ENCODE data around the gene FMOD. TPM values are rescaled to one million over a fixed set of nuclear protein-coding genes. Genes with fewer than 3 reads are reported as not detected.

Gene FMOD
- total RNA-seq, 1 experiment from 2014 or later, result not detected

DNA sequence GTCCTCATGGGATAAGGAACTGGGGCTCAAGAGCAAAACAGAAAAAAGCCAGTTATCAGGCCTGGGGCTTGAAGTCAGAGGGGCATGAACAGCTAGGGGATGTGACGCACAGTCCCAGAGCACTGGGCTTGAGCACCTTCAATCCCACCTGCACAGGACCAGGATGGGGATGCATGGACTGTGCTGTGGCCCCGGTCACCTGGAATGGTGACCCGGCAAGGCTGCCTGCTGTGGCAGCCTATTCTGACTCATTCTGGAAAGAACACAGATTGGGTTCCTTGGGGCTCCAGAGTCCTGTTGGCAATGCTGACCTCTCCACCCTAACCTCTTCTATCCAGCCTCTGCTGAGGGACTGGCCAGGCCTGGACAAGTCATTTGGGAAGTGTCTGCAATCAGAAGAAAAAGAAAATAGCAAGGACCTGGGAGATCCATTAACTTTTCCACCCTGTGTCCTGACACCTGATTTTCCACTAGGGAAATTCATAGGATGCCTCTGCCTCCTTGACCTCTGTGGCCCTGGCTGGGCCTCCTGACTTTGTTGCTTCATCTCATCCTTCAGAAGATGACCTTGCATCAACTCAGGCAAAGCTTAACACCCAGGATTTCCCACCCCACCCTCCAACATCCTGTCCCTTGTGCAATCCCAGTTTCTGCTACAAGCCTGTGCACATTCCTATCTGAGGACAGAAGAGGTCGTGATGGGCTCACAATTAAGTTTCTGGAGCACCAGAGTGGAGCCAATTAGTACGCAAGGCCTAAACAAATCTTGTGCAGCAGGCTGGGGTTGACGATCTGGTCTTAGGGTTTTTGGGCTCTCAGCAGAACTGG, 17.9 kb upstream of the FMOD start:
- no peak for DNase-seq
- Histone ChIP-seq H3K36me3 (replicated peaks; ENCODE audit: control insufficient read depth, insufficient read depth, low read length) (no peaks in the 10 kb centered on the region), H3K4me3 (ENCODE audit: insufficient read depth, low read depth, low read length) (no peak overlapping the region), H3K27me3 (ENCODE audit: control insufficient read depth, insufficient read depth, low read length) (no peaks in the 10 kb centered on the region; the same call in 1 of the 2 replicates)

DNA sequence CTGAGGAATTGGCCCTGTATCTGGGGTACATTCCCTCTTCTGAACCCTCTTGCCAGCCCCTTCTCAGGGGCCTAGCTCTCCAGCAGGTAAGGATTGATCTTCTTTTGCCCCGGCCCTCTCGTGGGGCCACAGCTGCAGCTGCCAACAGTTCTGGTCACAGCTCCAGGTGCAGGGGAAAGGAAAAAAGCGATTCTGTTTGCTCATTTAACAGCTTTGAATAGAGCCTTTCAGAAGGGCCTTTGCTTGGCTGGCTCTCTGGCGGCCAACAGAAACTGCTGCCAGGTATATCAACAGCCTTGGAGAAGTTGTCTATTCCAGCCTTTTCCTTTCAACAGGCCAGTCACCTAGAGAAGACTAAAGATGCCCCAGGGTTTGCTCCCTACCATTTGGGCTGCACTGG, 16.1 kb upstream of the FMOD start:
- H3K36me3 ChIP-seq (replicated peaks; ENCODE audit: control insufficient read depth, insufficient read depth, low read length), result no peaks in the 10 kb centered on the region
- H3K27me3 ChIP-seq (ENCODE audit: control insufficient read depth, insufficient read depth, low read length), result no peaks in the 10 kb centered on the region
- no peak overlapping the region for H3K4me3 ChIP-seq (ENCODE audit: insufficient read depth, low read depth, low read length)
- no peak for DNase-seq

DNA sequence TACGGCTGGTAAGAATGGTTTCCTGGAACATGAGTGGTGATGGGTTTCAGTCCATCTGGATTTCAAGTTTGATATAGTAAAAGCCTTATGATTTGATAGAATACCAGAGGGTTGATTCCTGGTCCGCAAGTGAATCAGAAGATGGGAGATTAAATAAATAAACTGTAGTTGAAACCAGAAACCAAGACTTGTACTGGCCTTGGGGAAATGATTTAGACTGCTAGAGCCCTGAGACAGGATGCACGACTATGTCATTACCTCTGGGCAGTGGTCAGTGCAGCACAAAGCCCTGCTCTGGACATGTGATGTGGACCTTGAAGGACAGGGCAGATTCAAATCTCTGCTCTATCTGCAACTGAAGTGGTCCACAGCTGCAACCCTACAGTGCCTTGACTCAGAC, 15.6 kb upstream of the FMOD start:
- Histone ChIP-seq H3K27me3 (ENCODE audit: control insufficient read depth, insufficient read depth, low read length) (no peaks in the 10 kb centered on the region), H3K36me3 (replicated peaks; ENCODE audit: control insufficient read depth, insufficient read depth, low read length) (no peaks in the 10 kb centered on the region), H3K4me3 (ENCODE audit: insufficient read depth, low read depth, low read length) (no peak overlapping the region)
- DNase-seq, result no peak

DNA sequence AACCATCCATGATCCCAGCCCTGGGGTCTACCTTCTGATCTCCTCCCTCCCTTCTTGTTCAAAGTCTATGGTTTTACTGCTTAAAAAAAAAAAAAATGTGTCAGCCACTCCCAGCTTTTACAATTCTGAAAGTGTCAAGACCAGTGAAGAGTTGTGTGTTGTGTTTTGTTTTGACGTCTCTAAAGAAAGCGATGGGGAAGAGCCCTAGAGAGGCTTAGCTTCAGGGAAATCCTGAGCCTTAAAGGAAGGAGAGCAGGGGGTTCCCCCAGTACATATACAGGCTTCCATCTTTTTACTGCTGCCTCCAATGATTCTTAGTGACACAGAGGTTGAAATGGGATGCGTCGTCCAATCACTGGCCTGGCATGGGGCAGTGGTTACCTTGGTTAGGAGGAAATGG, 13.9 kb upstream of the FMOD start:
- DNase-seq, result no peak
- Histone ChIP-seq H3K36me3 (replicated peaks; ENCODE audit: control insufficient read depth, insufficient read depth, low read length) (no peaks in the 10 kb centered on the region), H3K27me3 (ENCODE audit: control insufficient read depth, insufficient read depth, low read length) (peaks cover 3% of the 10 kb centered on the region; the same call in 1 of the 2 replicates), H3K4me3 (ENCODE audit: insufficient read depth, low read depth, low read length) (no peak overlapping the region)

DNA sequence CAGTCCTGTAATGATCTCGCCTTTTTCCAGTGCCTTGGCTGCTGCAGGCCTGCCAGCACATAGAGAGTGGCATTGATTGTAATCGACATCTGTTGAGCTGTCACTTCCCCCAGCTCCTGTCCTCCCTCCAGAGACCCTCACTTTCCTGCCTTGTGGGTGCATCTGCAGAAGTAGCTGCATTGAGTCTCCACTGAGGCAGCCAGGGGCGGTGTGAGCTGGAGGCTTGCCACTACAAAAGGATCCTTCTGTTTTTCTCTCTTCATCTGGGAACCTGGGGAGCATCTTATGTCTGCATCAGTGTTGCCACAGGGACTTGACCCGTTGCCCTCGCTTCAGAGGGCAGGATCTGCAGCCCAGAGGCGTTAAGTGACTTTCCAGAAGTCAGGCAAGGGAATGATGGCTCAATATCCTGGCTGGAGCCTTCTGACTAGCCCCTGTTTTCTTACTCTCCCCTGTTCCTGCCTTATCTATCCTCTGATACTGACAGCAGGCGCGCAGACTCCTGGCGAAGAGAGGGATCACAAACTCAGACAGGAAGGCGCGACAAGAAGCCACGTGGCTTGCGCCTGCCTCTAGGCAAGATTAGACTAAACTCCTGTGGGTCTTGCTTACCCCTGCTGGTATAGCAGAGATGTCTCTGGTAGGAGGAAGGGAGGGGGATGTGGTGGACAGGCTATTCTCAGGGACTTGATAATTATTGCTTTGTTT, 13.3 kb upstream of the FMOD start:
- Histone ChIP-seq H3K4me3 (ENCODE audit: insufficient read depth, low read depth, low read length) (no peak overlapping the region), H3K27me3 (ENCODE audit: control insufficient read depth, insufficient read depth, low read length) (peaks cover 5% of the 10 kb centered on the region), H3K36me3 (replicated peaks; ENCODE audit: control insufficient read depth, insufficient read depth, low read length) (no peaks in the 10 kb centered on the region)
- DNase-seq, result no peak

DNA sequence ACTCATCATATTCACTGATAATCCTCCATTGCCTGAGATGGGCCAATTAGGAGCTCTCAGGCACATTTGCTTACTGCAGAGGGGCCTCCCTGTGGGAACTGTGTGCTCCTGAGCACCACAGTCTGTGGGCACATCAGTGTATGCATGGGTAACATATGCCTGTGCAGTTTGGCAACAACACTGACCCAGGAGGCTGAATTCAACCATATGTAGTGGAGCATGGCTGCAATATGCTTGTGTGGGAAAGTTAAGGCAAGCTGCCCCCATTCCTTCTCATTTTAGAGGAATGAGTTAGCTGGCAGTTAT, 11.8 kb upstream of the FMOD start:
- H3K36me3 ChIP-seq (replicated peaks; ENCODE audit: control insufficient read depth, insufficient read depth, low read length), result no peaks in the 10 kb centered on the region
- no peak for DNase-seq
- no peak overlapping the region for H3K4me3 ChIP-seq (ENCODE audit: insufficient read depth, low read depth, low read length)
- peaks cover 5% of the 10 kb centered on the region for H3K27me3 ChIP-seq (ENCODE audit: control insufficient read depth, insufficient read depth, low read length)

DNA sequence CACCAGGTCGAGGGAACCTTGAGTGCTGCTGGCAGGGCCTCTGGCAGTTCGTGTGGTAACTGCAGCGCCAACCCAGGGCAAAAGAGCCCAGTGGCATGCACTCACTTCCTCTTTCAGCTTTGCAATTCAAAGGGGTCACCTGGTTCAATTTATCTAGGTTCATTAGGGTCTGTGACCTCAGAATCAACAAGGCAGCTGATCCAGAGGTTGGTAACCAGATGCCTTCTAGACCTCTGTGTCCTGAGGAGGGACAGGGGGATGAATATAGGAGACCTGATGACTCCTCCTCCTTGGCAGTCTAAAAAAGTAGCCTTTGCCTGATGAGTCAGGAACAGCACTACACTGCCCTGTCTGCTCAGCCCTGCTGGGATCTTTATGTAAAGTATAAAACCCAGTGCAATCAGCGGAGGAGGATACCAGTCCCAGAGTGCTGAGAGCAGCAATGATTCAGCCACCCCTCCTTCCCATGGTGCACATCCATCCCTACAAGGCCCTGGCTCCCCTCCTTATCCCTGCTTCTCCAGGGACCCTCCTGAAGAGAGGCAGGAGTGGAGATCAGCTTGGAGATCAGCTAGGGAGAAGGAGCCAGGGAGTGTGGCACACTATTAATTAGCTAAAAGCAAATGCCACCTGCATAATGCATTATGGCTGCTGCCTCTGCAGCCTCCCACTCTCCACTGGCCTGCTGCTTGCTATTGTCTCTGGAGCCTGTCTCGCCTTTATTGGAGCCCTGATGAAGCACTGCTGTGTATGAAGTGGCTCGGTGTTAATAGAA, 11.2 kb upstream of the FMOD start:
- DNase-seq, result no peak
- Histone ChIP-seq H3K27me3 (ENCODE audit: control insufficient read depth, insufficient read depth, low read length) (peaks cover 5% of the 10 kb centered on the region), H3K36me3 (replicated peaks; ENCODE audit: control insufficient read depth, insufficient read depth, low read length) (no peaks in the 10 kb centered on the region), H3K4me3 (ENCODE audit: insufficient read depth, low read depth, low read length) (no peak overlapping the region)

DNA sequence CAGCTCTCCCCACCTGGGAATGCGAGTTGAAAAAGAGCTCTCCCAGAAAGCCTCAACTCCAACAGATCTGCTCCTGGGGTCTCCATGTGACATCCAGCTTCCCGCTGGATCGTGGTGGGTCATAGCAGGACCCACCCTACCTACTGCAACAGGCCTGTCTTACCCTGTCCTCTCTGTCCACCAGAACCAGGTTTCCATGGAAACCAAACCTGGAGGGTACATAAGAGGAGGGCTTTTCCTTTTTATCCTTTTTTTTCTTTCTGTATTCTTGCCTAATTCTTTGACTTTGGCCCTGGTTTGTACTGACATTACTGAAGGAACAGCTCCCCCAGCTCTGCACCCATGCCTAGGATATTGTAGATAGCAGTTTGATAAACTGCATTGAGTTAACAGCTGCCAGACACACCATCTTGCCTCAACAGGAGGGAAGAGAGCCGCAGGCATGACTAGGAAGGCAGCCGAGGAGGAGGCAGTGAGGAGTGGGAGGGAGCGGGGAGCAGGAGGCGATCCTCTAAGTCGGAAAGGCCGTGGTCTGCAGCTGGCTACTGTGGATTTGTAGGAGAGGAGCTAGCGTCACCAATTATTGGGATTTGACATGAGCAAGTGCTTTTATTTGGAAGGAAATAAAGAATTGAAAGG, 9.7 kb upstream of the FMOD start:
- H3K36me3 ChIP-seq (replicated peaks; ENCODE audit: control insufficient read depth, insufficient read depth, low read length), result no peaks in the 10 kb centered on the region
- H3K4me3 ChIP-seq (ENCODE audit: insufficient read depth, low read depth, low read length), result no peak overlapping the region
- DNase-seq, result peak; percentile 38

DNA sequence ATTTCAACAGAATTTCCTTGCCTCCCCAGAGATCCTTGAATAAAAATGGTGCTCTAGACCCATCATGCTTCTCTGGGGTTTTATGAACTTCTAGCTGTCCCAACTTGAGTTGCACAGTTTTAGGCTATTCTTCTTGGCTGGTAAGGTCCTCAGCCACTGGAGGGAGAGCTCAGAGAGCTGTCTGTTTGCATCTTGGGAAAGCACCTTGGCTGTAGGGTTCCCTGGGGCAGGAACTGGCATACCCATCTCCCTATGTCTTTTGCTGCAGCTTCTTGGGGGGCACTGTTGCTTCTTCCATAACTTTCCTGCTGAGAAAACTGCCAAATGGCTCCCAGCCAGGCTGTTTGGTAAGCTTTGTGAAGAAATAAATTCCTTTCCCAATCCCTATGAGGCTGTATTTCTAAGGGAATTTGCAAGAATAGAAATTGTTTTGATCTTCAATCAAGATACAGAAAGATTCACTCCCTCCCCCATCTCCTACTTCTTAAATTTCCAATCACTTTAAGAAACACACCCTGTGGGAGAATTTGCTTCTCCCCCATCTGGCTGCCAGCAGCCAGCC, 8.2 kb upstream of the FMOD start:
- H3K36me3 ChIP-seq (replicated peaks; ENCODE audit: control insufficient read depth, insufficient read depth, low read length), result no peaks in the 10 kb centered on the region
- no peak overlapping the region for H3K4me3 ChIP-seq (ENCODE audit: insufficient read depth, low read depth, low read length)
- no peak for DNase-seq
- H3K27me3 ChIP-seq (ENCODE audit: control insufficient read depth, insufficient read depth, low read length), result peaks cover 5% of the 10 kb centered on the region

More for the DNA sequence above, 9.7 kb upstream of the FMOD start:
- peaks cover 5% of the 10 kb centered on the region for H3K27me3 ChIP-seq (ENCODE audit: control insufficient read depth, insufficient read depth, low read length)

DNA sequence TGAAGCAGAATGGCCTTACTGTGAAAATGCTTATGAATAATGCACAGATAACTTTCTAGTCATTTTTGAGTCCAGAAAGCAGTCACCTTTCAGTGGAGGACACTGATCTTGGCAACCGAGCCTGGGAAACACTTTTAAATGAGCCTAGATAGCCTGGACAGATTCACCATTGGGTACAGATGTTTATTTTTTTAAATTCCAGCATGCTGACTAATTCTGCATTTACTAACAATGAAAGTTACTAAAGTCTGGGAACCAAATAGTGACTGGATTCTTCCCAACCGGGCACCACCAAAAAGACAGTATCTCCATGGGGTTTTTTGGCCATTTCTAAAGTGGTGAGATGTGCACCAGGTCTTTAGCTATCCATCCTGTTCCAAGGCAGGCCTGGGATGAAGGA, 3.3 kb upstream of the FMOD start:
- peaks cover 2% of the 10 kb centered on the region; the same call in 1 of the 2 replicates for H3K27me3 ChIP-seq (ENCODE audit: control insufficient read depth, insufficient read depth, low read length)
- no peak overlapping the region for H3K4me3 ChIP-seq (ENCODE audit: insufficient read depth, low read depth, low read length)
- no peaks in the 10 kb centered on the region for H3K36me3 ChIP-seq (replicated peaks; ENCODE audit: control insufficient read depth, insufficient read depth, low read length)
- no peak for DNase-seq

DNA sequence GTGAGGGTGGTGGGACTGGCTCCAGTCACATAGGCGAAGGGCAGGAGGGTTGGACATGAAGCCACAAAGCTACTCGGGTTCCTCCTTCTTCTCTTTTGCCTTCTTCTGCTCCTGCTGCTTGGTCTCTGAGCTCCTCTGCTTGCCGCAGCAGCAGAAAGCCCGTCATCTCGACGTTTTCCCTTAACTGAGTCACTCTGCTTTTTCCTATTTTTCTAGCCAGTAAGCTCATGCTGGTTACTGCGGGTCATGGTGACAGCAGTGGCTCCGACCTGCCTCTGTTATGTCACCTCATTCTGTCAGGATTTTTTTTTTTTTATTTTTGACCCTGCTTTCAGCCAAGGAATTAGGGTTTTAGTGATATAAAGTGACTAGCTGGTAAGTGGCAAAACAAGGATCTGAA, 2.6 kb upstream of the FMOD start:
- Histone ChIP-seq H3K36me3 (replicated peaks; ENCODE audit: control insufficient read depth, insufficient read depth, low read length) (no peaks in the 10 kb centered on the region), H3K4me3 (ENCODE audit: insufficient read depth, low read depth, low read length) (no peak overlapping the region), H3K27me3 (ENCODE audit: control insufficient read depth, insufficient read depth, low read length) (peaks cover 2% of the 10 kb centered on the region; the same call in 1 of the 2 replicates)
- no peak for DNase-seq

DNA sequence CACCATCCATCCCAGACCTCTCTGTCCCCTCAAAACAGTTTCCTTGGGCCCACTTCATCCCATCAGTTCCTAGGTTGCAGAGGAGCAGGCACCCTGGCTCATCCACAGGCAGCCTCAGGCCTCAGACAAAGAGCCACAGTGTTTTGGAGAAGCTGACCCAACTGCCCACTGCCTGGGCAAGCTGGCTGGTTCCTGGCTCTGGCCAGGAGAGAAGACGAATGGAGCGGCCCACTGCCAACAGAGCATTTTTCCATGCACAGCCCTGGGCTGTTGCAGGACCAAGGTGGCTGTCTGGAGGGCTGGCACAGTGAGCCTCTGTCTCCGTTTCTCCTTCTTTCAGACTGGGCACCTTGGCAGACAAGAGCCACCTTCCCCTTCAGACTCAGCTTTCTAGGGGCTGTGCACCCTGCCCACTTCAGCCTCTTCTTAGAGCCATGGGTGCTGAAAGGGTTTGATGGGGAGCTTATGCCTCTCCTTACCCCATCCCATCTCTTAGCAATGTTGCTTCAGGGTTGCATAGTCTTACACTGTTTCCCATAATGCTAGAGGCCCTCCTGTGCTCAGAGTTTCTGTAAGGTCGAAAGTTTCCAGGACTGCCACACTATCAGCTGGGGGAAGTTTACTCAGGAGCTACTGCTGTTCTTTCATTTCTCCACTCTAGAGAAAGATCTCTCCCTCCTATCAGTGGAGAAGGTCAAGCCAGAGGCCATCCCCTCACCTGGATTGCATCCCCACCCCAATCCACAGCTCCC, 973 bp downstream of the FMOD start:
- DNase-seq, result no peak
- no peak overlapping the region for H3K4me3 ChIP-seq (ENCODE audit: insufficient read depth, low read depth, low read length)
- H3K36me3 ChIP-seq (replicated peaks; ENCODE audit: control insufficient read depth, insufficient read depth, low read length), result no peaks in the 10 kb centered on the region
- peaks cover 3% of the 10 kb centered on the region; the same call in 1 of the 2 replicates for H3K27me3 ChIP-seq (ENCODE audit: control insufficient read depth, insufficient read depth, low read length)

DNA sequence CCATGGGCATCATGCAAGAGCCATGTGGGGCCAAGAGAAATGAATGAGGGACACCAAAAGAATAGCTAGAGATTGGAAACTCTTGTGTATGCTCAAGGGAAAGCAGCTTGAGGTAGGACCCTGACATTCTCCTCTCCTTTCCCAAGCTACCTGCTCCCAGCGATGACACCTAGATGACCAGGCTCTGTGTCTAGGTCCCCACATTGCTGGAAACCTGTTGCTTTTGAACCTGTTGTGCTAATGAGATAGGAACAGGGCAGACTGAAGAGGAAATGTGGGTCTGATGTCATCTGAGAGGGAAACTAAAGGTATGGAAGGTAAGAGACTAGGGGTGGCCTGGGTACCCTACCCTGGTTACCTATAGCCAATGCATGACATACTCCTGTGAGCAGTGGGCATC, 1.8 kb downstream of the FMOD start:
- Histone ChIP-seq H3K4me3 (ENCODE audit: insufficient read depth, low read depth, low read length) (no peak overlapping the region), H3K27me3 (ENCODE audit: control insufficient read depth, insufficient read depth, low read length) (peaks cover 3% of the 10 kb centered on the region; the same call in 1 of the 2 replicates), H3K36me3 (replicated peaks; ENCODE audit: control insufficient read depth, insufficient read depth, low read length) (no peaks in the 10 kb centered on the region)
- DNase-seq, result no peak

DNA sequence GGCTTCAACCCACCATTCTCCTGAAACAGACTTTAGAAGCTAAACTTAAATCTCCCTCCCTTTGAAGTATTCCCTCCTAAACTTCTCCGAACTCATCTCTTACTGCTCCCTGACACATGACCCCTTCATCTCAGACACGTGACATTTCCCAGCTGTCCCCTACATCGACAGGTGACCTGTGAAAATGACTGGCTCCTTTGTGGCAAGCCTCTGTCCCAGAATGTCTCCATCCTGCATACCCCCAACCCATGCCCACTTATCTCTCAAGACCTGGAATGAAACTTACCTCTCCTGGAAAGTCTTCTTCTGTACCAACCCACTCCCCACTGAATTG, 4.2 kb downstream of the FMOD start:
- Histone ChIP-seq H3K36me3 (replicated peaks; ENCODE audit: control insufficient read depth, insufficient read depth, low read length) (no peaks in the 10 kb centered on the region), H3K27me3 (ENCODE audit: control insufficient read depth, insufficient read depth, low read length) (peaks cover 4% of the 10 kb centered on the region; the same call in 1 of the 2 replicates), H3K4me3 (ENCODE audit: insufficient read depth, low read depth, low read length) (no peak overlapping the region)
- DNase-seq, result no peak
